ENCODE measurements around the gene HECW1.

HECW1 gene

GRCh38 chr7:43085992-43086391 is 26.5 kb upstream of the HECW1 start:
- Histone ChIP-seq H3K36me3 (no peaks in the 10 kb centered on the region), H3K9me3 (no peaks in the 10 kb centered on the region), H3K27me3 (peaks cover 0 to 7% of the 10 kb centered on the region in 2 donors), H3K4me3 (no peak overlapping the region), H3K27ac (no peak overlapping the region), H3K4me1 (no peaks in the 10 kb centered on the region)
- DNase-seq: no peak
- TF ChIP-seq, protein P1, sequence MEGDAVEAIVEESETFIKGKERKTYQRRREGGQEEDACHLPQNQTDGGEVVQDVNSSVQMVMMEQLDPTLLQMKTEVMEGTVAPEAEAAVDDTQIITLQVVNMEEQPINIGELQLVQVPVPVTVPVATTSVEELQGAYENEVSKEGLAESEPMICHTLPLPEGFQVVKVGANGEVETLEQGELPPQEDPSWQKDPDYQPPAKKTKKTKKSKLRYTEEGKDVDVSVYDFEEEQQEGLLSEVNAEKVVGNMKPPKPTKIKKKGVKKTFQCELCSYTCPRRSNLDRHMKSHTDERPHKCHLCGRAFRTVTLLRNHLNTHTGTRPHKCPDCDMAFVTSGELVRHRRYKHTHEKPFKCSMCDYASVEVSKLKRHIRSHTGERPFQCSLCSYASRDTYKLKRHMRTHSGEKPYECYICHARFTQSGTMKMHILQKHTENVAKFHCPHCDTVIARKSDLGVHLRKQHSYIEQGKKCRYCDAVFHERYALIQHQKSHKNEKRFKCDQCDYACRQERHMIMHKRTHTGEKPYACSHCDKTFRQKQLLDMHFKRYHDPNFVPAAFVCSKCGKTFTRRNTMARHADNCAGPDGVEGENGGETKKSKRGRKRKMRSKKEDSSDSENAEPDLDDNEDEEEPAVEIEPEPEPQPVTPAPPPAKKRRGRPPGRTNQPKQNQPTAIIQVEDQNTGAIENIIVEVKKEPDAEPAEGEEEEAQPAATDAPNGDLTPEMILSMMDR (IDR thresholded peaks at IDR 0.05): no peak
- intact Hi-C loops (cut with DNase I; ENCODE audit: low total_unique reads): loop anchor here (5.0 kb wide), 1 partner anchor 1096 kb away; no protein-coding TSS in a partner anchor

- H3K27me3 ChIP-seq: no peaks in the 10 kb centered on the region
- TF ChIP-seq, protein P1 (IDR thresholded peaks at IDR 0.05): no peak
- no peak overlapping the region for H3K4me3 ChIP-seq
- H3K27ac ChIP-seq: no peak overlapping the region
- no peaks in the 10 kb centered on the region for H3K9me3 ChIP-seq
- no peaks in the 10 kb centered on the region for H3K36me3 ChIP-seq
- intact Hi-C loops (cut with DNase I; ENCODE audit: low total_unique reads): no loop called here
- DNase-seq: no peak
- H3K4me1 ChIP-seq: no peaks in the 10 kb centered on the region
Observed at GRCh38 chr7:43092819-43093218, 19.6 kb upstream of the HECW1 start.

- no peaks in the 10 kb centered on the region for H3K9me3 ChIP-seq
- no peaks in the 10 kb centered on the region for H3K4me1 ChIP-seq
- intact Hi-C loops (cut with DNase I; ENCODE audit: low total_unique reads): no loop called here
- H3K4me3 ChIP-seq: no peak overlapping the region
- no peaks in the 10 kb centered on the region for H3K27me3 ChIP-seq
- H3K27ac ChIP-seq: no peak overlapping the region
- DNase-seq: no peak
- TF ChIP-seq, protein P1 (IDR thresholded peaks at IDR 0.05): no peak
- no peaks in the 10 kb centered on the region for H3K36me3 ChIP-seq
Observed at GRCh38 chr7:43096875-43097274, 15.6 kb upstream of the HECW1 start.

- no peak for DNase-seq
- no peaks in the 10 kb centered on the region for H3K4me1 ChIP-seq
- TF ChIP-seq, protein P1 (IDR thresholded peaks at IDR 0.05): no peak
- intact Hi-C loops (cut with DNase I; ENCODE audit: low total_unique reads): no loop called here
- no peaks in the 10 kb centered on the region for H3K36me3 ChIP-seq
- H3K4me3 ChIP-seq: no peak overlapping the region
- H3K27ac ChIP-seq: no peak overlapping the region
- no peaks in the 10 kb centered on the region for H3K27me3 ChIP-seq
- no peaks in the 10 kb centered on the region for H3K9me3 ChIP-seq
Observed at GRCh38 chr7:43099750-43100149, 12.7 kb upstream of the HECW1 start.

DNA sequence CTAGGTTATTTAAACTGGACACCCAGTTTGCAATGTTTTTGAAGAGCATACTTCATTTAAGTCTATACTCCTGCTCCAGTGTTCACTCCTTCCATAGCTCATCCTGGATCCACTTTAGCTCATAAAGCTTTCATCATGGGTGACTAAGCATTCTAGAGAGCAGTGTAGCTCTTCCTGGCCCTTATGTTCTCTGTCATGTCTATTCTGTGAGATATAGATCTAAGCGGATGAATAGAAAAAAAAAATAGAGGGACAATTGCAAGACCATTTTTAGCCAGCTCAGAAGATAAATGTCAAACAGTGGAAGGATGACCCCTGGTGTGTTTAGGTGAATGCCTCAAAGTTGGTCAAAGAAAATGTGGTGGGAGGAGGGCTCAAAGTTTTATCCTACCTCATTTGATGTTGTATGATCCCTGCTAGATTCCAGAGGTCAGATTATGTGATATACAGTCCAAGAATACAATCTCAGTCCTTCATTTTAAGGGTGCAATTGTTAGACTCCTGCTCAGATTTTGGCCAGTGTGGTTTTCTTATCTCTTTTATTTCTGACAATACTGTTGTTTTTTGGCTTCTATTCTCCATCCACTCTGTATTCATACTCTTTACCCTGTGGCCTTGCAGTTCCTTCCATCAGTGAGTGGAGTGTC is 7.5 kb upstream of the HECW1 start:
- no peaks in the 10 kb centered on the region for H3K4me1 ChIP-seq
- H3K36me3 ChIP-seq: no peaks in the 10 kb centered on the region
- TF ChIP-seq, protein P1 (IDR thresholded peaks at IDR 0.05): no peak
- peaks cover 0 to 7% (median 0%) of the 10 kb centered on the region in 3 donors for H3K9me3 ChIP-seq
- intact Hi-C loops (cut with DNase I; ENCODE audit: low total_unique reads): no loop called here
- no peak overlapping the region for H3K4me3 ChIP-seq
- no peak overlapping the region for H3K27ac ChIP-seq
- peaks cover 0 to 22% of the 10 kb centered on the region in 2 donors for H3K27me3 ChIP-seq
- DNase-seq: no peak
